Measurements from ENCODE around the gene SPAG4. TPM values are rescaled to one million over a fixed set of nuclear protein-coding genes. Genes with fewer than 3 reads are reported as not detected.

SPAG4 gene
- total RNA-seq, 1 donor from 2014 or later: 1.0 TPM

GRCh38 chr20:35650632-35651031 lies 35.0 kb downstream of the SPAG4 start:
- H3K27ac ChIP-seq (ENCODE audit: low read depth, low read length): no peak overlapping the region
- H3K9me3 ChIP-seq (ENCODE audit: control insufficient read depth in 3 of 3, low read length in 3 of 3): no peaks in the 10 kb centered on the region
- H3K36me3 ChIP-seq (ENCODE audit: control insufficient read depth in 3 of 3, insufficient read depth in 3 of 3, low read length in 3 of 3): peaks cover 19 to 24% (median 23%) of the 10 kb centered on the region in 3 donors
- H3K4me3 ChIP-seq (ENCODE audit: low read length in 3 of 3): no peak overlapping the region
- H3K9ac ChIP-seq (ENCODE audit: low read depth in 1 of 3, low read length in 3 of 3): no peak overlapping the region
- no peaks in the 10 kb centered on the region for H3K27me3 ChIP-seq (ENCODE audit: control insufficient read depth in 3 of 3, insufficient read depth in 3 of 3, low read length in 3 of 3)
- H3K4me1 ChIP-seq (ENCODE audit: control insufficient read depth in 3 of 3, insufficient read depth in 3 of 3, low read length in 3 of 3): peaks cover 3 to 16% (median 4%) of the 10 kb centered on the region in 3 donors

- H3K27me3 ChIP-seq (ENCODE audit: control insufficient read depth in 3 of 3, insufficient read depth in 3 of 3, low read length in 3 of 3): no peaks in the 10 kb centered on the region
- H3K9me3 ChIP-seq (ENCODE audit: control insufficient read depth in 3 of 3, low read length in 3 of 3): no peaks in the 10 kb centered on the region
- no peak overlapping the region for H3K4me3 ChIP-seq (ENCODE audit: low read length in 3 of 3)
- no peak overlapping the region for H3K9ac ChIP-seq (ENCODE audit: low read depth in 1 of 3, low read length in 3 of 3)
- H3K4me1 ChIP-seq (ENCODE audit: control insufficient read depth in 3 of 3, insufficient read depth in 3 of 3, low read length in 3 of 3): peaks cover 3 to 16% (median 4%) of the 10 kb centered on the region in 3 donors
- peaks cover 19 to 24% (median 23%) of the 10 kb centered on the region in 3 donors for H3K36me3 ChIP-seq (ENCODE audit: control insufficient read depth in 3 of 3, insufficient read depth in 3 of 3, low read length in 3 of 3)
- no peak overlapping the region for H3K27ac ChIP-seq (ENCODE audit: low read depth, low read length)
Measured at GRCh38 chr20:35651958-35652357, 36.3 kb downstream of the SPAG4 start.

GRCh38 chr20:35652641-35653429 lies 37.2 kb downstream of the SPAG4 start:
- Histone ChIP-seq H3K4me3 (ENCODE audit: low read length in 3 of 3) (no peak overlapping the region), H3K9ac (ENCODE audit: low read depth in 1 of 3, low read length in 3 of 3) (no peak overlapping the region), H3K36me3 (ENCODE audit: control insufficient read depth in 3 of 3, insufficient read depth in 3 of 3, low read length in 3 of 3) (peaks cover 19 to 24% (median 23%) of the 10 kb centered on the region in 3 donors), H3K9me3 (ENCODE audit: control insufficient read depth in 3 of 3, low read length in 3 of 3) (no peaks in the 10 kb centered on the region), H3K4me1 (ENCODE audit: control insufficient read depth in 3 of 3, insufficient read depth in 3 of 3, low read length in 3 of 3) (peaks cover 6 to 22% (median 8%) of the 10 kb centered on the region in 3 donors), H3K27ac (ENCODE audit: low read depth, low read length) (no peak overlapping the region), H3K27me3 (ENCODE audit: control insufficient read depth in 3 of 3, insufficient read depth in 3 of 3, low read length in 3 of 3) (no peaks in the 10 kb centered on the region)

- no peak overlapping the region for H3K9ac ChIP-seq (ENCODE audit: low read depth in 1 of 3, low read length in 3 of 3)
- H3K4me3 ChIP-seq (ENCODE audit: low read length in 3 of 3): no peak overlapping the region
- no peaks in the 10 kb centered on the region for H3K9me3 ChIP-seq (ENCODE audit: control insufficient read depth in 3 of 3, low read length in 3 of 3)
- H3K27me3 ChIP-seq (ENCODE audit: control insufficient read depth in 3 of 3, insufficient read depth in 3 of 3, low read length in 3 of 3): no peaks in the 10 kb centered on the region
- H3K4me1 ChIP-seq (ENCODE audit: control insufficient read depth in 3 of 3, insufficient read depth in 3 of 3, low read length in 3 of 3): peaks cover 6 to 22% (median 8%) of the 10 kb centered on the region in 3 donors
- peaks cover 19 to 24% (median 23%) of the 10 kb centered on the region in 3 donors for H3K36me3 ChIP-seq (ENCODE audit: control insufficient read depth in 3 of 3, insufficient read depth in 3 of 3, low read length in 3 of 3)
- H3K27ac ChIP-seq (ENCODE audit: low read depth, low read length): no peak overlapping the region
Measured at GRCh38 chr20:35653430-35653734, 37.8 kb downstream of the SPAG4 start.

GRCh38 chr20:35653893-35654292 lies 38.3 kb downstream of the SPAG4 start:
- no peak overlapping the region for H3K27ac ChIP-seq (ENCODE audit: low read depth, low read length)
- no peak overlapping the region for H3K4me3 ChIP-seq (ENCODE audit: low read length in 3 of 3)
- peaks cover 19 to 24% (median 23%) of the 10 kb centered on the region in 3 donors for H3K36me3 ChIP-seq (ENCODE audit: control insufficient read depth in 3 of 3, insufficient read depth in 3 of 3, low read length in 3 of 3)
- H3K4me1 ChIP-seq (ENCODE audit: control insufficient read depth in 3 of 3, insufficient read depth in 3 of 3, low read length in 3 of 3): peaks cover 8 to 22% (median 10%) of the 10 kb centered on the region in 3 donors
- H3K27me3 ChIP-seq (ENCODE audit: control insufficient read depth in 3 of 3, insufficient read depth in 3 of 3, low read length in 3 of 3): no peaks in the 10 kb centered on the region
- H3K9ac ChIP-seq (ENCODE audit: low read depth in 1 of 3, low read length in 3 of 3): no peak overlapping the region
- no peaks in the 10 kb centered on the region for H3K9me3 ChIP-seq (ENCODE audit: control insufficient read depth in 3 of 3, low read length in 3 of 3)

- peaks cover 8 to 22% (median 12%) of the 10 kb centered on the region in 3 donors for H3K4me1 ChIP-seq (ENCODE audit: control insufficient read depth in 3 of 3, insufficient read depth in 3 of 3, low read length in 3 of 3)
- no peak overlapping the region for H3K27ac ChIP-seq (ENCODE audit: low read depth, low read length)
- H3K27me3 ChIP-seq (ENCODE audit: control insufficient read depth in 3 of 3, insufficient read depth in 3 of 3, low read length in 3 of 3): no peaks in the 10 kb centered on the region
- no peak overlapping the region for H3K4me3 ChIP-seq (ENCODE audit: low read length in 3 of 3)
- no peak overlapping the region for H3K9ac ChIP-seq (ENCODE audit: low read depth in 1 of 3, low read length in 3 of 3)
- no peaks in the 10 kb centered on the region for H3K9me3 ChIP-seq (ENCODE audit: control insufficient read depth in 3 of 3, low read length in 3 of 3)
- H3K36me3 ChIP-seq (ENCODE audit: control insufficient read depth in 3 of 3, insufficient read depth in 3 of 3, low read length in 3 of 3): peaks cover 19 to 24% (median 23%) of the 10 kb centered on the region in 3 donors
Measured at GRCh38 chr20:35654415-35654814, 38.8 kb downstream of the SPAG4 start.

GRCh38 chr20:35657271-35657670 lies 41.6 kb downstream of the SPAG4 start:
- H3K9ac ChIP-seq (ENCODE audit: low read depth in 1 of 3, low read length in 3 of 3): no peak overlapping the region
- peaks cover 19 to 24% (median 23%) of the 10 kb centered on the region in 3 donors for H3K36me3 ChIP-seq (ENCODE audit: control insufficient read depth in 3 of 3, insufficient read depth in 3 of 3, low read length in 3 of 3)
- peaks cover 21 to 32% (median 31%) of the 10 kb centered on the region in 3 donors for H3K4me1 ChIP-seq (ENCODE audit: control insufficient read depth in 3 of 3, insufficient read depth in 3 of 3, low read length in 3 of 3)

GRCh38 chr20:35660122-35660937 lies 44.7 kb downstream of the SPAG4 start:
- H3K9ac ChIP-seq (ENCODE audit: low read depth in 1 of 3, low read length in 3 of 3): no peak overlapping the region
- H3K36me3 ChIP-seq (ENCODE audit: control insufficient read depth in 3 of 3, insufficient read depth in 3 of 3, low read length in 3 of 3): peaks cover 0 to under 1% (median 0%) of the 10 kb centered on the region in 3 donors
- no peaks in the 10 kb centered on the region for H3K9me3 ChIP-seq (ENCODE audit: control insufficient read depth in 3 of 3, low read length in 3 of 3)
- no peak overlapping the region for H3K27ac ChIP-seq (ENCODE audit: low read depth, low read length)
- H3K27me3 ChIP-seq (ENCODE audit: control insufficient read depth in 3 of 3, insufficient read depth in 3 of 3, low read length in 3 of 3): no peaks in the 10 kb centered on the region
- peak overlapping the region in 1 of 3 donors; percentile 12 for H3K4me3 ChIP-seq (ENCODE audit: low read length in 3 of 3)
- peaks cover 29 to 44% (median 40%) of the 10 kb centered on the region in 3 donors for H3K4me1 ChIP-seq (ENCODE audit: control insufficient read depth in 3 of 3, insufficient read depth in 3 of 3, low read length in 3 of 3)

More at GRCh38 chr20:35657271-35657670, 41.6 kb downstream of the SPAG4 start:
- Histone ChIP-seq H3K9me3 (ENCODE audit: control insufficient read depth in 3 of 3, low read length in 3 of 3) (no peaks in the 10 kb centered on the region), H3K27ac (ENCODE audit: low read depth, low read length) (no peak overlapping the region), H3K27me3 (ENCODE audit: control insufficient read depth in 3 of 3, insufficient read depth in 3 of 3, low read length in 3 of 3) (no peaks in the 10 kb centered on the region), H3K4me3 (ENCODE audit: low read length in 3 of 3) (no peak overlapping the region)

- H3K4me1 ChIP-seq (ENCODE audit: control insufficient read depth in 3 of 3, insufficient read depth in 3 of 3, low read length in 3 of 3): peaks cover 29 to 44% (median 40%) of the 10 kb centered on the region in 3 donors
- H3K27ac ChIP-seq (ENCODE audit: low read depth, low read length): no peak overlapping the region
- no peaks in the 10 kb centered on the region for H3K9me3 ChIP-seq (ENCODE audit: control insufficient read depth in 3 of 3, low read length in 3 of 3)
- no peak overlapping the region for H3K9ac ChIP-seq (ENCODE audit: low read depth in 1 of 3, low read length in 3 of 3)
- H3K27me3 ChIP-seq (ENCODE audit: control insufficient read depth in 3 of 3, insufficient read depth in 3 of 3, low read length in 3 of 3): no peaks in the 10 kb centered on the region
- no peaks in the 10 kb centered on the region for H3K36me3 ChIP-seq (ENCODE audit: control insufficient read depth in 3 of 3, insufficient read depth in 3 of 3, low read length in 3 of 3)
- H3K4me3 ChIP-seq (ENCODE audit: low read length in 3 of 3): peak overlapping the region in 1 of 3 donors; percentile 57
Measured at GRCh38 chr20:35661053-35661452, 45.4 kb downstream of the SPAG4 start.

- Histone ChIP-seq H3K36me3 (ENCODE audit: control insufficient read depth in 3 of 3, insufficient read depth in 3 of 3, low read length in 3 of 3) (no peaks in the 10 kb centered on the region), H3K27ac (ENCODE audit: low read depth, low read length) (no peak overlapping the region), H3K4me1 (ENCODE audit: control insufficient read depth in 3 of 3, insufficient read depth in 3 of 3, low read length in 3 of 3) (peaks cover 29 to 44% (median 40%) of the 10 kb centered on the region in 3 donors), H3K4me3 (ENCODE audit: low read length in 3 of 3) (peak overlapping the region in 1 of 3 donors; percentile 57), H3K9ac (ENCODE audit: low read depth in 1 of 3, low read length in 3 of 3) (peak overlapping the region in 2 of 3 donors; percentile 13 to 99), H3K9me3 (ENCODE audit: control insufficient read depth in 3 of 3, low read length in 3 of 3) (no peaks in the 10 kb centered on the region), H3K27me3 (ENCODE audit: control insufficient read depth in 3 of 3, insufficient read depth in 3 of 3, low read length in 3 of 3) (no peaks in the 10 kb centered on the region)
Measured at GRCh38 chr20:35661908-35662307, 46.3 kb downstream of the SPAG4 start.
